Memory B cell (primary cell): Measurements from ENCODE around the gene BRSK2.
A peak's percentile ranks its signal among the peaks of the same experiment; 100 is the strongest.
"Not testable (repeated sequence)": the region's sequence is repeated elsewhere in the genome, so short reads cannot be mapped to it uniquely, and the experiment has no call there.

Experiments
- ATAC-seq: fragments of 150-1000 bp; cut with Tn5 transposase; 2 replicates; pipeline ENCODE4 v1.10.0; 2021; ENCODE audit warnings: low read depth, mild to moderate bottlenecking, moderate library complexity
- DNase-seq, 2 donors: peaks; one replicate each; pipeline ENCODE4 v3.0.0; 2022; ENCODE audit warnings: low spot score in 2 of 2
- H3K27ac Mint-ChIP-seq: one replicate; pipeline ENCODE4 v1.8.0; 2022; ENCODE audit warnings: mild to moderate bottlenecking, moderate library complexity, mixed read lengths
- H3K27me3 Mint-ChIP-seq: one replicate; pipeline ENCODE4 v1.8.0; 2022; ENCODE audit warnings: mixed read lengths
- H3K36me3 Mint-ChIP-seq: one replicate; pipeline ENCODE4 v1.8.0; 2022; ENCODE audit warnings: mild to moderate bottlenecking, mixed read lengths
- H3K4me1 Mint-ChIP-seq: one replicate; pipeline ENCODE4 v1.8.0; 2022; ENCODE audit warnings: mixed read lengths
- H3K4me3 Mint-ChIP-seq: one replicate; pipeline ENCODE4 v1.8.0; 2022; ENCODE audit warnings: mild to moderate bottlenecking, moderate library complexity, mixed read lengths
- H3K9me3 Mint-ChIP-seq: one replicate; pipeline ENCODE4 v1.8.0; 2022; ENCODE audit warnings: mixed read lengths

Gene BRSK2

DNA sequence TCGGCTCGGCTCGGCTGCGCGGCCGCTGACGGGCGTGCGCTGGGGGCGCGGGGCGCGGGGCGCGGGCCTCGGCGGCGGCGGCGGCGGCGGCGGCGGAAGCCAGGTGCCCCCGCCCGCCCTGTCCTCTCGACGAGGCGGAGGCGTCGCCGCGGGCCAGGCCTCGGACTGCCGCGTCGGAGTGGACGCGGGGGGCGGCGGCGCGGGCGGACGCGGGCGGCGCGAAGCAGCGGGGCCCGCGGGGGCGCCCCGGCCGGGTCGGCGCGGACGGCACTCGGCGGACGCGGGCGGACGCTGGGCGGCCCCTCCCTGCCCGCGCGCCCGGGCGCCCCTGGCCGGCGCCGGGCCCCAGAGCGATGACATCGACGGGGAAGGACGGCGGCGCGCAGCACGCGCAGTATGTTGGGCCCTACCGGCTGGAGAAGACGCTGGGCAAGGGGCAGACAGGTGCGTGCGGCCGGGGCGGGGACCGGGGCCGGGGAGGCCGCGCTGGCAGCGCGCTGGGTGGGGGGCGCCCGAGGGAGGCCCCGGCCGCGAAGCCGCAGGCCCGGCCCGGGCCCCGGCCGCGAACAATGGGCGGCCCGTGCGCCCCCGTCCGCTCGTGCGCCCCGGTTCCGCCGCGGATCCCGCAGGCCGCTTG is at the start of gene BRSK2:
Gene BRSK2 (plus strand): TSS at position 3 of the 637 bp plus-strand sequence. CDS start 351 bp downstream, at position 354.
- no peaks in the 10 kb centered on the region for H3K36me3 Mint-ChIP-seq
- no peak within 1 kb of the TSS for H3K27ac Mint-ChIP-seq
- H3K27me3 Mint-ChIP-seq, result peaks cover 23% of the 10 kb centered on the region
- DNase-seq, result no peak
- ATAC-seq, result no peak
- no peaks in the 10 kb centered on the region for H3K9me3 Mint-ChIP-seq
- peaks cover 11% of the 10 kb centered on the region for H3K4me1 Mint-ChIP-seq
- peak within 1 kb of the TSS; percentile 84 for H3K4me3 Mint-ChIP-seq

DNA sequence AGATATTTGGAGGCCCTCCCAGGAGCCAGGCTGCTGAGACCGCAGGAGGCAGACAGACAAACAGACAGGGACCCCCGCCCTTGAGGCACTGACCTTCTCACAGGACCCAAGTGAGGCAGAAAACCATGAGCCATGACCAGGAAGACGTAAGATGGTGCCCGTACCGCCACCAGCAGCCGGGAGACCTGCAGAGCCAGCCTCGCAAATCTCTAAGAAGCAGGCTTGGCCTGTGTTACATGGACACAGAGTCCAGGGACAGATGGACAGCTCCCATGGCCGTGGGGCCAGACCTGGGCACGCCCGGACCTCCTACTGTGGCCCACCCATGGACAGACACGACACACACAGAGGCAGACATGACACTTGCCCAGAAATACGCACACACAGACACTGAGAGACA is 49.6 kb upstream of the BRSK2 start:
- Mint-ChIP-seq H3K27ac (no peak overlapping the region), H3K9me3 (peaks cover 8% of the 10 kb centered on the region), H3K4me1 (peaks cover 4% of the 10 kb centered on the region), H3K27me3 (no peaks in the 10 kb centered on the region), H3K4me3 (no peak overlapping the region), H3K36me3 (peaks cover 6% of the 10 kb centered on the region)
- ATAC-seq (no peak), DNase-seq (no peak)

DNA sequence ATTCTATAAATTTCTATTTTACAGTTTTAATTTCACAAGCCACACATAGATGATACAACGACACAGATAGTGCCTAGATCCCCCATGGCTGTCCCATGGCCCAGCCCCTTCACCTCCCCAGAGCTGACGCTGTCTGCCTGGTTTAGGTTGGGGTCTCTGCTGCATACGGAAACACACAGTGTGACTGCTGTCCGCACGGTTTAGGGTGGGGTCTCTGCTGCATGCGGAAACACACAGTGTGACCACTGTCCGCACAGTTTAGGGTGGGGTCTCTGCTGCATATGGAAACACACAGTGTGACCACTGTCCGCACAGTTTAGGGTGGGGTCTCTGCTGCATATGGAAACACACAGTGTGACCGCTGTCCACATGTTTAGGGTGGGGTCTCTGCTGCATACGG is 48.5 kb upstream of the BRSK2 start:
- H3K4me3 Mint-ChIP-seq, H3K36me3 Mint-ChIP-seq, H3K4me1 Mint-ChIP-seq, H3K27ac Mint-ChIP-seq, H3K9me3 Mint-ChIP-seq, H3K27me3 Mint-ChIP-seq, DNase-seq, ATAC-seq: not testable (repeated sequence)

DNA sequence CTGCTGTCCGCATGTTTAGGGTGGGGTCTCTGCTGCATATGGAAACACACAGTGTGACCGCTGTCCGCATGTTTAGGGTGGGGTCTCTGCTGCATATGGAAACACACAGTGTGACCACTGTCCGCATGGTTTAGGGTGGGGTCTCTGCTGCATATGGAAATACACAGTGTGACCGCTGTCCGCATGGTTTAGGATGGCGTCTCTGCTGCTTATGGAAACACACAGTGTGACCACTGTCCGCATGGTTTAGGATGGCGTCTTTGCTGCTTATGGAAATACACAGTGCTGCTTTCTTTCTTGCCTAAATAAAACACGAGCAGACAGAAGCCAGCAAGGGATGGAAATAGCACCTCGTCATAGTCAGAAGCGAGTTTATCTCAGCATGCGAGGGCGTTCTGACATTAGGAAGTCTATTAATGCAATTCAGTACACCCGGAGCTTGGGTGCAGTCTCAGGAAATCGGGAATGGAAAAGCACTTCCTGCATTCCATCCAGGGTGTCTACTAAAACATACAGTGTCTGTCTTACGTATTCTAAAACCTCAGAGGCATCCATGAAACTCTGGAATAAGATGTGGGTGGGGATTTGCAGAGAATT is 47.7 kb upstream of the BRSK2 start:
- no peak overlapping the region for H3K4me3 Mint-ChIP-seq
- ATAC-seq, result peak; percentile 35
- DNase-seq, result no peak
- peaks cover 7% of the 10 kb centered on the region for H3K4me1 Mint-ChIP-seq
- H3K27me3 Mint-ChIP-seq, result peaks cover 2% of the 10 kb centered on the region
- no peak overlapping the region for H3K27ac Mint-ChIP-seq
- H3K36me3 Mint-ChIP-seq, result peaks cover 6% of the 10 kb centered on the region
- H3K9me3 Mint-ChIP-seq, result peaks cover 8% of the 10 kb centered on the region

DNA sequence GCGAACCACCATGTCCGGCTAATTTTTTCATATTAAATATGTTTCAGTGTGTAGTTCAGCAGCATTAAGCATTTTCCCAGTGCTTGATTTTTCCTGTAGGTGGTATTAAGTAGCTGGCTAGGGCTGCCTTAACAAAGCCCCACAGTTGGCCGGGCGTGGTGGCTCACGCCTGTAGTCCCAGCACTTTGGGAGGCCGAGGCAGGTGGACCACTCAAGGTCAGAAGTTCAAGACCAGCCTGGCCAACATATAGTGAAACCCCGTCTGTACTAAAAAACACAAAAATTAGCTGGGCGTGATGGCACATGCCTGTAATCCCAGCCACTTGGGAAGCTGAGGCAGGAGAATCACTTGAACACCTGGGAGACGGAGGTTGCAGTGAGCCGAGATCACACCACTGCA is 46.8 kb upstream of the BRSK2 start:
- peaks cover 3% of the 10 kb centered on the region for H3K36me3 Mint-ChIP-seq
- ATAC-seq, result no peak
- H3K4me1 Mint-ChIP-seq, result peaks cover 4% of the 10 kb centered on the region
- H3K4me3 Mint-ChIP-seq, result no peak overlapping the region
- H3K27ac Mint-ChIP-seq, result no peak overlapping the region
- H3K9me3 Mint-ChIP-seq, result peaks cover 5% of the 10 kb centered on the region
- H3K27me3 Mint-ChIP-seq, result peaks cover 2% of the 10 kb centered on the region
- no peak for DNase-seq

DNA sequence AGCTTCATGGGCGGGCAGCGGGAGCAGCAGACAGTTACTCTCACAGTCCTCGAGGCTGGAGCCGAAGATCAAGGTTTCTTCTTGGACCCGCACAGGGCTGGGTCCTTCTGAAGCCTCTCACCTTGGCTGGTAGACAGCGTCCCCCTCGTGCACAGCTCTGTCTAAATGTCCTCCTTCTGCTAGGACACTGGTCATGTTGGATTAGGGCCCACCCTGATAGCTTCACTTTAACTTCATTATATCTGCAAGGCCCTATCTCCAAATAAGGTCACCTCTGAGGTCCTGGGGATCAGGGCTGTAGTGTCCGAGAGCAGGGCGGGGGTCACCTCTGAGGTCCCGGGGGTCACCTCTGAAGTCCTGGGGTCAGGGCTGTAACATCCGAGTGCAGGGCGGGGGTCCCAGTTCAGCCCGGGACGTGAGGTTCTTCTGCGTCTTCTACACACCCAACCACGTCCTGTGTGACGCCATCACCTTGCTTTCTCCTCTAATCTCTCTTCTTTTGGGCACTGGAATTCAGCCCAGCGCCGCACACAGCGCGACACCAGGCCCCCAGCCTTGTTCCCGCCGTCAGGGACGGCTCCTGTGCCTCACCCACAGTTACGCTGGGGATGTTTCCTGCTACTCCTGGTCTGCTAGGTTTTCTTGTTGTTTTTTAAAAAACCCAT is 46.2 kb upstream of the BRSK2 start:
- ATAC-seq, result no peak
- peaks cover 3% of the 10 kb centered on the region for H3K4me1 Mint-ChIP-seq
- H3K27me3 Mint-ChIP-seq, result peaks cover 2% of the 10 kb centered on the region
- H3K9me3 Mint-ChIP-seq, result no peaks in the 10 kb centered on the region
- no peak overlapping the region for H3K27ac Mint-ChIP-seq
- DNase-seq, result no peak
- no peaks in the 10 kb centered on the region for H3K36me3 Mint-ChIP-seq
- H3K4me3 Mint-ChIP-seq, result no peak overlapping the region

DNA sequence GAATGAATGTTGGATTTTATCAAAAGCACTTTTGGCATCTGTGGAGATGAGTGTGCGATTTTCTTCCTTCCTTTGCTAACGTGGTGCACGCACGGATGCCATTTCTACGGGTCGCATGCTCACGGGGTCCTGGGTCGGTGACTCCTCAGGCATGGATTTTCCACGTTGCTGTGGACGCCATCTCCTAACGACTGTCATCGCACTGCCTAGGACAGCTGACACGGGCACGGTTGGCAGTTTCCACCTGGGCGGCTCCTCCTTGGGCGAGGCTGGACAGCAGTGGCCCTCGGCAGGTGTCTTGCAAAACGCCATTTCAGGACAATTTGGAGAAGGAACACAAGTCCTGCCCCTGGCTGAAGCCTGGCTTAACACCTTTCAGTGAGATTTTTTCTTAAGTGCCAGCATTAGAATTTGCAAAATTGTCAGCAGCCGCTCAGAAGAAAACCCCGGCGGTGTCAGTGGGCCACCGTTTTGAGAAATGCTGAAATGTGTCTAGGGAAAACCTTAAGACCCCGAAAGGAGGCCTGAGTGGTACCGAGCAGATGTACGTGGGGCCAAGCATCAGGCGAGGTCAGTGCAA is 45.6 kb upstream of the BRSK2 start:
- ATAC-seq (no peak), DNase-seq (no peak)
- no peaks in the 10 kb centered on the region for H3K36me3 Mint-ChIP-seq
- no peak overlapping the region for H3K27ac Mint-ChIP-seq
- no peaks in the 10 kb centered on the region for H3K9me3 Mint-ChIP-seq
- peaks cover 3% of the 10 kb centered on the region for H3K4me1 Mint-ChIP-seq
- peaks cover 2% of the 10 kb centered on the region for H3K27me3 Mint-ChIP-seq
- H3K4me3 Mint-ChIP-seq, result no peak overlapping the region

DNA sequence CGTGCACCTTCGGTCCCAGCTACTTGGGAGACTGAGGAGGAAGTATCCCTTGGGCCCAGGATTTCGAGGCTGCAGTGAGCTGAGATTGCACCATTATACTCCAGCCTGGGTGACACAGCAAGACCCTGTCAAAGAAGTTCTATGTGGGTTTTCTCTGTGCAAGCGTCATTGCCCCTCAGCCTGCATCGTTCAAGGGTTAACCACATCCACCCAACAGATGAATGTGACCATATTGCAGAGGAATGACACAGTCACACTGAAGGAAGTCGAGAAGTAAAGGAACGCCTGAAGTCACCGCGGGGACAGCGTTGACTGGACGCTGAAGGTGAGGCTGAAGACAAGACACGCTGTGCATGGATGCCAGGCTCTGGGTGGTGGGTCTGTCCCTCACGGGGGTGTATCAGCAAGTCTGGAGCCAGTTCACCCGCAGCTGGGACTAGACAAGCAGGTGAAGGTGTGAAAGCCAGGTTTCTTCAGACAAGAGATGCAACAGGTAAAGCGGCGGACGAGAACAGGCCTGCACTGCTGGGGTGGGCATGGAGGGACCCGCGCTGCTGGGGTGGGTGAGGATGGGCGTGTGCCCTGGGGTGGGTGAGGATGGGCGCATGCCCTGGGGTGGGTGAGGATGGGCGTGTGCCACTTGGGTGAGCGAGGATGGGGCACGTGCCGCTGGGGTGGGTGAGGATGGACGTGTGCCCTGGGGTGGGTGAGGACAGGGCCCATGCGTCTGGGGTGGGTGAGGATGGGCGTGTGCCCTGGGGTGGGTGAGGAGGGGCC is 43.8 kb upstream of the BRSK2 start:
- H3K27ac Mint-ChIP-seq, result no peak overlapping the region
- ATAC-seq, result no peak

DNA sequence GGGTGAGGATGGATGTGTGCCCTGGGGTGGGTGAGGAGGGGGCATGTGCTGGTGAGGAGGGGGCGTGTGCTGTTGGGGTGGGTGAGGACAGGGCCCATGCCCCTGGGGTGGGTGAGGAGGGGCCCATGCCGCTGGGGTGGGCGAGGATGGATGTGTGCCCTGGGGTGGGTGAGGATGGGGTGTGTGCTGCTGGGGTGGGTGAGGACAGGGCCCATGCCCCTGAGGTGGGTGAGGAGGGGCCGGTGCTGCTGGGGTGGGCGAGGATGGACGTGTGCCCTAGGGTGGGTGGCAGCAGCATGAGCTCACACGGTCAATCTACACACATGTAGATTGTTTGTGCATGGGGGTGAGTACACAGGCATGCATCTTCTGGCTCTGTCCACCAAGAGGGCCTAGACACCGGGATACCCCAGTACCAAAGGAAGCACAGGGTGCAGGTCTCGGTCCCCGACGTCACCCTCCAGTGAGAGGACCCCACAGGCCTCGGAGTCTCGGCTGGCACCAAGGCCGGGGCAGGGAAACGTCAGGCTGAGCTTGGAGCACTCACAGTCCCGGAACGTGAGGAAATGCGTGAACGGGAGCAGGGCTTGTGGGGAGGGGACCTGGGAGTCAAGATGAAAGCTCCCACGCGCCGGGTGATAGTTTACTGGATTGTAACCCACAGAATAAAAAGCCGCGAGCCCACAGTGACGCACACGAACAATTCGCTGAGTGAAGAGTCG is 42.9 kb upstream of the BRSK2 start:
- ATAC-seq (no peak), DNase-seq (no peak)
- no peaks in the 10 kb centered on the region for H3K9me3 Mint-ChIP-seq
- no peak overlapping the region for H3K27ac Mint-ChIP-seq
- peaks cover 2% of the 10 kb centered on the region for H3K27me3 Mint-ChIP-seq
- H3K4me3 Mint-ChIP-seq, result no peak overlapping the region
- H3K36me3 Mint-ChIP-seq, result no peaks in the 10 kb centered on the region
- H3K4me1 Mint-ChIP-seq, result peaks cover 3% of the 10 kb centered on the region

More for the DNA sequence above, 43.8 kb upstream of the BRSK2 start:
- Mint-ChIP-seq H3K4me1 (peaks cover 3% of the 10 kb centered on the region), H3K36me3 (no peaks in the 10 kb centered on the region), H3K4me3 (no peak overlapping the region), H3K9me3 (no peaks in the 10 kb centered on the region), H3K27me3 (peaks cover 2% of the 10 kb centered on the region)
- no peak for DNase-seq

DNA sequence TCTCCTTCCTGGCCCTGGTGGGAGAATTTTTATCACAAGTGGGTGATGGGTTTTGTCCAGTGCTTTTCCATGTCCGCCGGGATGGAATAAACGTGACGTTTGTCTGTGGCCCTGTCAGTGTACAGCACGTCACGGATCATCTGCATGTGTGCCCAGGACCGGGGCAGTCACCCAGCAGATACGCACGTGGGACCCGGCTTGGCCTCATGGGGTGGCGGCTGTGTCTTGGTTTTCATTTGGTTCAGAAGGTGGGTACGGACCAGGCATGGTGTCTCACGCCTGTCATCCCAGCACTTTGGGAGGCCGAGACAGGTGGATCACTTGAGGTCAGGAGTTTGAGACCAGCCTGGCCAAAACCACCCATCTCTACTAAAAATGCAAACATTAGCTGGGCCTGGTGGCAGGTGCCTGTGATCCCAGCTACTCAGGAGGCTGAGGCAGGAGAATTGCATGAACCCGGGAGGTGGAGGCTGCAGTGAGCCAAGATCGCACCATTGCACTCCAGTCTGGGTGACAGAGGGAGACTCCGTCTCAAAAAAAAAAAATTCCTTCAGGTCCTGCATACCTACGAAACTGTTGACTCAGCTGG is 42.2 kb upstream of the BRSK2 start:
- H3K9me3 Mint-ChIP-seq, ATAC-seq, H3K4me1 Mint-ChIP-seq, H3K4me3 Mint-ChIP-seq, H3K27ac Mint-ChIP-seq, H3K36me3 Mint-ChIP-seq, DNase-seq, H3K27me3 Mint-ChIP-seq: not testable (repeated sequence)

DNA sequence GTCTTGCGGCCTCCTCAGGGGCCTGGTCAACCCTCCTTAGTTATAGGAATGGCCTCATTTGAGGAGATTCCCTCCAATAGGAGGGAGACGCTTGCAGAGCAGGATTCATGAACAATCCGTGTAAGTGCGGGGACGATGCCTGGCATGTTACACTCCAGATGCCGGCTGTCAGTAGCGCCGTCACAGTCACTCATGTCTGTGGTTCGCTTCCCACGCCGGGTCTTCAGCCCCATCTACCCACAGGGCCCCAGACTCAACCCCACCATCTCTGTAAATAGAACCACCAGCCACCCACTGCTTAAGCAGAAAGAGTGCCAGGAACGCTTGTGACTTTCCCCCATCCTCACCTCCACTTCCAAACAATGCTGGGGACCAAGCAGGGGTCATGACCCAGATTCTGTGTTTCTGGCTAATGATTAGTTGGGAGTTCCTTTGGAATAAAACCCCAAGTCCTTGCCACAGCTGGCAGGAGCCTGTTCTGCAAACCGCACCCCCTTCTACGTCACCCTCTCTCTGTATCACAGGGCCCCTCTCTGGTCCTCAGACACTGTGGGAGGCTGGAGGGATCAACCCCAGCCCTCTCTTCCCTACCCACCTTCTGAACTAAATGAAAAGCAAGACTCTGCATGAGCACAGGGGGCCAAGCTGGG is 41.5 kb upstream of the BRSK2 start:
- peaks cover 2% of the 10 kb centered on the region for H3K36me3 Mint-ChIP-seq
- peaks cover 5% of the 10 kb centered on the region for H3K27me3 Mint-ChIP-seq
- H3K27ac Mint-ChIP-seq, result no peak overlapping the region
- H3K9me3 Mint-ChIP-seq, result no peaks in the 10 kb centered on the region
- H3K4me1 Mint-ChIP-seq, result peaks cover 6% of the 10 kb centered on the region
- H3K4me3 Mint-ChIP-seq, result no peak overlapping the region
- DNase-seq (no peak), ATAC-seq (no peak)

DNA sequence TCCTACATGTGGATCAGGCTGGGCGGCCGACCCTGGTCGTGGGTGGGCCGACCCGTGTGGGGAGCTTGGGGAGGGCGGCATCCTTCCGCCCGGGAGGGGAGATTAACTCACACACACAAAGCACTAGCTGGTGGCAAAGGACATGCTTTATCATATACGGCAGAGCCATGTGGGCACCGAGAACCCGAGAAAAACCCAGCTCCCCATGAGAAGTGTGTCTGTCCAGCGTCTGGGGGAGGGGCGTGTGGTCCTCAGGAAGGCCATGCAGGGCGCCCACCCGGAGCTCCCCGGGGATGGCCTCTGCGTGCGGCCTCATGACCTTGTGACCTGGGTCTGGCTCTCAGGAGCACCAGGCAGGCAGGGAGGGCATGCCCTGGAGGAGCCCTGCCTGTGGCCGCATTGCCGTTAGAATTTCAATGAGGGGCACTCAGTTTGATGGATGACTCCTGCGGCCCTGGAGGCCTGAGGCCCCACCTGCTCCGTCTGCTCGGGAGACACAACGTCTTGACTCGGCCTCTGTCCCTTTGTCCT is 40.9 kb upstream of the BRSK2 start:
- no peak for DNase-seq
- Mint-ChIP-seq H3K9me3 (no peaks in the 10 kb centered on the region), H3K4me3 (no peak overlapping the region), H3K27me3 (peaks cover 7% of the 10 kb centered on the region), H3K36me3 (peaks cover 2% of the 10 kb centered on the region), H3K27ac (no peak overlapping the region), H3K4me1 (peaks cover 6% of the 10 kb centered on the region)
- ATAC-seq, result no peak
